ENCODE data around the gene TENT4A. TPM values are rescaled to one million over a fixed set of nuclear protein-coding genes. Genes with fewer than 3 reads are reported as not detected.

Gene TENT4A
- total and polyA plus RNA-seq, 8 donors, result 17.1 to 38.2 (median 31.4) TPM

DNA sequence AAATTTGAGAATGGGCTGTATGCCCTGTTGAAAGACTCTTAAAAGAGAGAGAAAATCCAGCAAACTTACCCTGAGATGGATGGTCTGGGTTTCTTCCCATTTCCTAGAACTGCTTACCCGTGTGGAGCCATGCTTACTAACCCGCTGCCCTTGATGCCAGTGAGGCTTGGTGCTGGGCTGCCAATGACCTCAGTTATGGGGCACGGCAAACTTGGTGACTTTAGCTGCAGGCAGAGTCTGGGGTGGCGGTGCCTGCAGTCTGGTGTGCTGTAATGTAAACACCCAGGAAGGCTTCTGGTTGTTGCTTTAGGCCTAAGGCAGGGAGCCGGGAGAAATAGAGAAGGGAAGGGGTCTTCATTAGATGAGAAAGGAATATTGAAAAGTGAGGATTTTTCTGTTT lies 7.3 kb upstream of the TENT4A start:
- Histone ChIP-seq H3K27ac (no peak overlapping the region), H3K4me1 (peaks cover 3 to 21% of the 10 kb centered on the region in 2 donors), H3K27me3 (peaks cover 0 to 4% of the 10 kb centered on the region in 2 donors), H3K36me3 (no peaks in the 10 kb centered on the region), H3K4me3 (no peak overlapping the region), H3K9me3 (no peaks in the 10 kb centered on the region)
- intact Hi-C loops (cut with DNase I), result no loop called here
- no peak for DNase-seq
- TF ChIP-seq, protein P1, sequence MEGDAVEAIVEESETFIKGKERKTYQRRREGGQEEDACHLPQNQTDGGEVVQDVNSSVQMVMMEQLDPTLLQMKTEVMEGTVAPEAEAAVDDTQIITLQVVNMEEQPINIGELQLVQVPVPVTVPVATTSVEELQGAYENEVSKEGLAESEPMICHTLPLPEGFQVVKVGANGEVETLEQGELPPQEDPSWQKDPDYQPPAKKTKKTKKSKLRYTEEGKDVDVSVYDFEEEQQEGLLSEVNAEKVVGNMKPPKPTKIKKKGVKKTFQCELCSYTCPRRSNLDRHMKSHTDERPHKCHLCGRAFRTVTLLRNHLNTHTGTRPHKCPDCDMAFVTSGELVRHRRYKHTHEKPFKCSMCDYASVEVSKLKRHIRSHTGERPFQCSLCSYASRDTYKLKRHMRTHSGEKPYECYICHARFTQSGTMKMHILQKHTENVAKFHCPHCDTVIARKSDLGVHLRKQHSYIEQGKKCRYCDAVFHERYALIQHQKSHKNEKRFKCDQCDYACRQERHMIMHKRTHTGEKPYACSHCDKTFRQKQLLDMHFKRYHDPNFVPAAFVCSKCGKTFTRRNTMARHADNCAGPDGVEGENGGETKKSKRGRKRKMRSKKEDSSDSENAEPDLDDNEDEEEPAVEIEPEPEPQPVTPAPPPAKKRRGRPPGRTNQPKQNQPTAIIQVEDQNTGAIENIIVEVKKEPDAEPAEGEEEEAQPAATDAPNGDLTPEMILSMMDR (IDR thresholded peaks at IDR 0.05), result no peak
- no peak for ATAC-seq

DNA sequence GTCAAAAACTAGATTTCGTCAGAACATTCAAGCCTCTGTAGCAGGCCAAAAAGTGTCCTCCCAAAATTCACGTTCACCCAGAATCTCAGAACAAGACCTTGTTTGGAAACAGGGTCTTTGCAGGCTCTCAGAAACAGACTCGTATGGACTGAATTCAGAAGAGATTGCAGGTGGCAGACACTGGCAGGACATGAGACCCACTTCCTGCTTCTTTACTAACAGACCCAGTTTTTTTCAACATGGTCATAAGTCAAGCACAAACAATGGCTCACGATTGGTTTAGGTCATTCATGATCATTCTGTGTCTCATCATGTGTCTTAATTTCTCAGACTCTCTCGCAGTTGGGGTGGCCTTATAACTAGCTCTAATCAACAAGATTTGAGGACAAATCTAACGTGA lies 5.4 kb upstream of the TENT4A start:
- no peaks in the 10 kb centered on the region for H3K36me3 ChIP-seq

DNA sequence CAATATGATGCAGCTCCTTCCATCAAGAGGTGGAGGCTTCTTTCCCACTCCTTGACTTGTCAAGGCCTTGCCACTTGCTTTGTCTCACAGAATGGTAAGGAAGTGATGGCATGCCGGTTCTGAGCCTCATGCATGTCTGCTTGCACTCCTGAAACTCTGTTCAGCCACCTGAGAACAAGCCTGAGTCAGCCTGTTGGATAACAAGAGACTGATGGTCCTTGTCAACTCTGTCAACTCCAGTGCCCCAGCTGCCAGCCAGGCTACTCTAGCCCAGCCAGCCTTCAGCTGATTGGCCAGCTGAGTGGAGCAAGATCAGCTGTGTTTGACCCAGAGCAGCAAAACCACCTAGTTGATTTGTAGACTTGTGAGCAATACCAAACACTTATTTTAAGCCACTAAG lies 4.4 kb upstream of the TENT4A start:
- peak in 1 of 4 donors; percentile 30 for DNase-seq
- intact Hi-C loops (cut with DNase I), result no loop called here
- Histone ChIP-seq H3K4me3 (no peak overlapping the region), H3K9me3 (no peaks in the 10 kb centered on the region), H3K36me3 (no peaks in the 10 kb centered on the region), H3K27ac (no peak overlapping the region), H3K4me1 (peaks cover 3 to 24% of the 10 kb centered on the region in 2 donors), H3K27me3 (no peaks in the 10 kb centered on the region)
- ATAC-seq, result no peak
- TF ChIP-seq, protein P1 (IDR thresholded peaks at IDR 0.05), result no peak

More for the DNA sequence above, 5.4 kb upstream of the TENT4A start:
- no peak overlapping the region for H3K4me3 ChIP-seq
- H3K27ac ChIP-seq, result no peak overlapping the region
- H3K27me3 ChIP-seq, result no peaks in the 10 kb centered on the region
- TF ChIP-seq, protein P1 (IDR thresholded peaks at IDR 0.05), result no peak
- no peaks in the 10 kb centered on the region for H3K9me3 ChIP-seq
- no peak for ATAC-seq
- H3K4me1 ChIP-seq, result peaks cover 3 to 29% of the 10 kb centered on the region in 2 donors
- intact Hi-C loops (cut with DNase I), result no loop called here
- no peak for DNase-seq

DNA sequence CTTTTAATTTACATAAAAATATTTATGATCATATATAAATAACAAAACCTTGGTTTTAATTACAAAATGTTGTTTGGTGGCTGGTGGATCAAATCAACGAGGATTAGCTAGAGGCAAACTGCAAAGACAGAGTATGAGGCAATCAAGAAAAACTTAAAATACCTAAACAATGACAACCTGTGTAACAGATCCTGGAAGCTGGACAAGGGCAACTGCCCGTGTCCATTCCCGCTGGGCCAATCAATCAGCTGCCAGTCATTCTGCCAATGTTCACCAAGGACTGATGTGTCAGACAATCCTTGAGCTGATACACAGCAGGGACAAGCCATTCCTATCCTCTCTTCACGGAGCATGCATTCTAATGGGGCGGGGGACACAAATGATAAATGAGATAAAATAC lies 3.2 kb upstream of the TENT4A start:
- H3K4me3 ChIP-seq, result no peak overlapping the region
- intact Hi-C loops (cut with DNase I), result no loop called here
- H3K4me1 ChIP-seq, result peaks cover under 1 to 17% of the 10 kb centered on the region in 2 donors
- H3K9me3 ChIP-seq, result no peaks in the 10 kb centered on the region
- TF ChIP-seq, protein P1 (IDR thresholded peaks at IDR 0.05), result no peak
- no peak overlapping the region for H3K27ac ChIP-seq
- no peak for ATAC-seq
- no peak for DNase-seq
- no peaks in the 10 kb centered on the region for H3K27me3 ChIP-seq
- no peaks in the 10 kb centered on the region for H3K36me3 ChIP-seq

DNA sequence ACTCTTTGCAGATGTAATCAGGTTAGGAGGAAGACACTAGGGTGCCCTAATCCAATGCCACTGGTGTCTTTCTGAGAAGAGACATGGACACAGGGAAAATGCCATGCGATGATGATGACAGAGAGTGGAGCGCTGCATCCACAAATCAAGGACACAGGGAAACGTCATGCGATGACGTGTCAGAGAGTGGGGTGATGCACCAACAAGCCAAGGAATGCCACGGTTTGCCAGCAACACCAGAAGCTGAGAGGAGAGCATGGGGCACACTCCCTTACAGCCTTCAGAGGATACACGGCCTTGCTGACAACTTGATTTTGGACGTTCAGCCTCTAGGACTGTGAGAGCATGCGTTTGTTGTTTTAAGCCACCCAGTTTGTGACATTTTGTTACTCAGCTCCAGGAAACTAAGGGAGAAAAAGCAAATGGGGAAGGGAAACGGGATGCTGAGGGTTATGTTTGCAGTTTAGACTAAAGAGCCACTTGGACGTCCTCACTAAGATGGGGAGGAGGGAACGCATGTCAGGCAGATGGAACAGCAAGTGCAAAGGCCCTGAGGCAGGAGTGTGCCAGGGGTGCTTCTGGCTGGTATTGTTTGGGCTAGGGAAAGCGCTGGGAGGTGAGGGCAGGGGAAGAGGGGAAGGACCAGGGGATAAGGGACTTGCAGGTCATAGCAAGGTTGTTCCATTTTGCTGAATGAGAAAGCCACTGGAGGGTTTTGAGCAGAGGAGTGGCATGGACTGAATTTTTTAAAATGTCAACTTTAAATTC lies 2.5 kb upstream of the TENT4A start:
- ATAC-seq (no peak), DNase-seq (no peak)
- intact Hi-C loops (cut with DNase I), result no loop called here
- TF ChIP-seq, protein P1 (IDR thresholded peaks at IDR 0.05), result no peak
- no peaks in the 10 kb centered on the region for H3K27me3 ChIP-seq
- H3K9me3 ChIP-seq, result no peaks in the 10 kb centered on the region
- no peak overlapping the region for H3K27ac ChIP-seq
- peaks cover 8 to 19% of the 10 kb centered on the region in 2 donors for H3K4me1 ChIP-seq
- H3K4me3 ChIP-seq, result no peak overlapping the region
- no peaks in the 10 kb centered on the region for H3K36me3 ChIP-seq

Measured in left lung (tissue), 10 donors.